Caco-2 (cell line): ENCODE results near the gene ZNF394. TPM values are rescaled to one million over a fixed set of nuclear protein-coding genes. Genes with fewer than 3 reads are reported as not detected.

ENCODE experiments used
- BruUV-seq: library from RNA; stranded (reverse); fragments of 400-500 nt; replicated peaks from 2 replicates; lab custom pipeline; 2021; lab: Mats Ljungman, UMichigan
- CTCF ChIA-PET: fragments of 300-600 bp; sonication (Branson Sonifier 250); formaldehyde crosslinking; loops from one replicate; lab custom pipeline; 2022; ENCODE audit warnings: antibody characterized with exemption; lab: Charles Lee
- POLR2A ChIA-PET: fragments of 300-600 bp; sonication (Branson Sonifier 250); formaldehyde crosslinking; loops from one replicate; lab custom pipeline; 2022; ENCODE audit warnings: antibody characterized with exemption; lab: Charles Lee
- DNase-seq, 2 experiments: peaks; one replicate each; pipeline versions ENCODE4 v3.0.0 to v3.0.0-alpha.2; 2020 to 2022
- H3K27me3 ChIP-seq: replicated peaks from 2 replicates; pipeline ENCODE4 v1.6.0; 2011; ENCODE audit warnings: low read length; ENCODE audit not compliant: control insufficient read depth, insufficient read depth
- H3K36me3 ChIP-seq: 2 replicates; pipeline ENCODE4 v1.5.1; 2011; ENCODE audit warnings: low read length; ENCODE audit not compliant: control insufficient read depth, insufficient read depth
- H3K4me1 ChIP-seq: fragments of 250-450 bp; sonication (Bioruptor Pico); 2 replicates; pipeline ENCODE4 v1.5.1; 2020; ENCODE audit warnings: mild to moderate bottlenecking
- H3K4me3 ChIP-seq: 2 replicates; pipeline ENCODE4 v1.5.1; 2011; ENCODE audit warnings: low read depth, mild to moderate bottlenecking, control low read depth, low read length
- H3K9me3 ChIP-seq: fragments of 250-450 bp; sonication (Bioruptor Pico); 2 replicates; pipeline ENCODE4 v1.5.1; 2020; ENCODE audit warnings: mild to moderate bottlenecking, moderate library complexity
- H3K27ac Mint-ChIP-seq: one replicate; pipeline ENCODE4 v1.8.0; 2022; ENCODE audit warnings: mixed read lengths; ENCODE audit not compliant: unreplicated experiment
- H3K27me3 Mint-ChIP-seq: one replicate; pipeline ENCODE4 v1.8.0; 2022; ENCODE audit warnings: mixed read lengths; ENCODE audit not compliant: insufficient read depth, unreplicated experiment
- H3K36me3 Mint-ChIP-seq: one replicate; pipeline ENCODE4 v1.8.0; 2022; ENCODE audit warnings: mild to moderate bottlenecking, mixed read lengths; ENCODE audit not compliant: insufficient read depth, unreplicated experiment
- H3K4me1 Mint-ChIP-seq: one replicate; pipeline ENCODE4 v1.8.0; 2022; ENCODE audit warnings: low read depth, mixed read lengths; ENCODE audit not compliant: unreplicated experiment
- H3K4me3 Mint-ChIP-seq: one replicate; pipeline ENCODE4 v1.8.0; 2022; ENCODE audit warnings: mild to moderate bottlenecking, moderate library complexity, mixed read lengths; ENCODE audit not compliant: unreplicated experiment
- H3K9me3 Mint-ChIP-seq: one replicate; pipeline ENCODE4 v1.8.0; 2022; ENCODE audit warnings: mixed read lengths; ENCODE audit not compliant: unreplicated experiment
- intact Hi-C: fragments of 100-400 bp; cut with micrococcal nuclease; formaldehyde crosslinking; loops from one replicate; pipeline ENCODE4 v1.10.0; 2022; ENCODE audit not compliant: unreplicated experiment
- total RNA-seq: library from RNA; stranded (reverse); gene quantifications from 2 replicates; pipeline ENCODE4 v1.2.3, GENCODE V29; 2022
- TF ChIP-seq, protein P1 (sequence below), 2 experiments: fragments of 200-600 bp in 1 of 2; IDR thresholded peaks; 1 replicate in 1 of 2; 2 replicates in 1 of 2; pipeline versions ENCODE4 v1.5.1 to v1.8.0; 2011 to 2022; ENCODE audit warnings: antibody characterized with exemption in 1 of 2, control low read depth in 1 of 2, inconsistent platforms in 1 of 2, low read depth in 1 of 2, low read length in 1 of 2, mild to moderate bottlenecking in 1 of 2, moderate library complexity in 1 of 2; ENCODE audit not compliant: insufficient read depth in 1 of 2, severe bottlenecking in 1 of 2, unreplicated experiment in 1 of 2

ZNF394 gene
- total RNA-seq, 1 experiment from 2014 or later: 31.8 TPM

- Mint-ChIP-seq H3K27ac (peak overlapping the region; percentile 23), H3K4me3 (no peak overlapping the region), H3K9me3 (no peaks in the 10 kb centered on the region), H3K36me3 (peaks cover 93% of the 10 kb centered on the region), H3K27me3 (no peaks in the 10 kb centered on the region), H3K4me1 (peaks cover 10% of the 10 kb centered on the region)
- Histone ChIP-seq H3K9me3 (no peaks in the 10 kb centered on the region), H3K4me3 (no peak overlapping the region), H3K27me3 (no peaks in the 10 kb centered on the region), H3K4me1 (no peaks in the 10 kb centered on the region), H3K36me3 (peaks cover 5% of the 10 kb centered on the region)
- ChIA-PET POLR2A (interaction anchor here (0.6 kb wide), 1 partner anchor 14 kb away, joined by 3 read pairs; no protein-coding TSS in a partner anchor), CTCF (no interaction called here)
- TF ChIP-seq, protein P1, sequence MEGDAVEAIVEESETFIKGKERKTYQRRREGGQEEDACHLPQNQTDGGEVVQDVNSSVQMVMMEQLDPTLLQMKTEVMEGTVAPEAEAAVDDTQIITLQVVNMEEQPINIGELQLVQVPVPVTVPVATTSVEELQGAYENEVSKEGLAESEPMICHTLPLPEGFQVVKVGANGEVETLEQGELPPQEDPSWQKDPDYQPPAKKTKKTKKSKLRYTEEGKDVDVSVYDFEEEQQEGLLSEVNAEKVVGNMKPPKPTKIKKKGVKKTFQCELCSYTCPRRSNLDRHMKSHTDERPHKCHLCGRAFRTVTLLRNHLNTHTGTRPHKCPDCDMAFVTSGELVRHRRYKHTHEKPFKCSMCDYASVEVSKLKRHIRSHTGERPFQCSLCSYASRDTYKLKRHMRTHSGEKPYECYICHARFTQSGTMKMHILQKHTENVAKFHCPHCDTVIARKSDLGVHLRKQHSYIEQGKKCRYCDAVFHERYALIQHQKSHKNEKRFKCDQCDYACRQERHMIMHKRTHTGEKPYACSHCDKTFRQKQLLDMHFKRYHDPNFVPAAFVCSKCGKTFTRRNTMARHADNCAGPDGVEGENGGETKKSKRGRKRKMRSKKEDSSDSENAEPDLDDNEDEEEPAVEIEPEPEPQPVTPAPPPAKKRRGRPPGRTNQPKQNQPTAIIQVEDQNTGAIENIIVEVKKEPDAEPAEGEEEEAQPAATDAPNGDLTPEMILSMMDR (IDR thresholded peaks at IDR 0.05; ENCODE audit: insufficient read depth in 1 of 2, low read depth in 1 of 2, low read length in 1 of 2, severe bottlenecking in 1 of 2, unreplicated experiment in 1 of 2): no peak
- intact Hi-C loops: no loop called here
- no TSS peak for BruUV-seq
- DNase-seq: no peak
These were observed 39.4 kb downstream of the ZNF394 start for GRCh38 chr7:99460651-99461050.

DNA sequence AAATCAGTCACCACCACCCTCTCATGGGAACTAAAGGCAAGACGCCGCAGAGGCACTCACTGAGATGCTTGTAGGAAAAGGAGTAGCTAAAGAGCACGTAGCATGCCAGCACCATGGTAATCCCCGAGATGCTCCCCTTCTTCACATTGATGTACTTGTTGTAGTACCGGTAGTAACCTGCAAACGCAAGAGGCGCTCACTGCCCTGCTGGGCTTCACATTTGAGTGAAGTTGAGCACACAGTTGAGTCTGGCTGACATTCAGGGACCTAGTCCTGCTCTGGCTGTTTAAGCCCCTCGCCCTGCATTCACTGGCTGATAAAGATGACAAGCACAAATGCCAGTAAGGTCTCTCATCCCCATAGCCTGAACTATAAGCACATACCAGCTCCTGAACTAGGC lies 41.0 kb downstream of the ZNF394 start:
- no TSS peak for BruUV-seq
- H3K36me3 Mint-ChIP-seq: peaks cover 98% of the 10 kb centered on the region
- peak; percentile 49 to 59 for DNase-seq

GRCh38 chr7:99457650-99458493 lies 42.2 kb downstream of the ZNF394 start:
- Mint-ChIP-seq H3K27me3 (no peaks in the 10 kb centered on the region), H3K4me1 (peaks cover 22% of the 10 kb centered on the region), H3K27ac (peak overlapping the region; percentile 31), H3K36me3 (peaks cover 100% of the 10 kb centered on the region), H3K4me3 (no peak overlapping the region), H3K9me3 (no peaks in the 10 kb centered on the region)
- POLR2A ChIA-PET: interaction anchor here (0.6 kb wide), 1 partner anchor 42 kb away, joined by 4 read pairs; the partner anchor contains the start of gene ZNF394
- Histone ChIP-seq H3K9me3 (no peaks in the 10 kb centered on the region), H3K36me3 (peaks cover 10% of the 10 kb centered on the region), H3K4me3 (no peak overlapping the region), H3K4me1 (no peaks in the 10 kb centered on the region), H3K27me3 (no peaks in the 10 kb centered on the region)
- BruUV-seq: no TSS peak
- CTCF ChIA-PET: no interaction called here
- intact Hi-C loops: no loop called here
- TF ChIP-seq, protein P1 (IDR thresholded peaks at IDR 0.05; ENCODE audit: insufficient read depth in 1 of 2, low read depth in 1 of 2, low read length in 1 of 2, severe bottlenecking in 1 of 2, unreplicated experiment in 1 of 2): no peak
- no peak for DNase-seq

More for the DNA sequence above, 41.0 kb downstream of the ZNF394 start:
- H3K27me3 Mint-ChIP-seq: no peaks in the 10 kb centered on the region
- TF ChIP-seq, protein P1 (IDR thresholded peaks at IDR 0.05; ENCODE audit: insufficient read depth in 1 of 2, low read depth in 1 of 2, low read length in 1 of 2, severe bottlenecking in 1 of 2, unreplicated experiment in 1 of 2): peak; percentile 37 to 43
- Histone ChIP-seq H3K27me3 (no peaks in the 10 kb centered on the region), H3K4me3 (no peak overlapping the region), H3K4me1 (no peaks in the 10 kb centered on the region), H3K9me3 (no peaks in the 10 kb centered on the region), H3K36me3 (peaks cover 7% of the 10 kb centered on the region)
- POLR2A ChIA-PET: no interaction called here
- CTCF ChIA-PET: no interaction called here
- peak overlapping the region; percentile 51 for H3K27ac Mint-ChIP-seq
- H3K9me3 Mint-ChIP-seq: no peaks in the 10 kb centered on the region
- intact Hi-C loops: no loop called here
- no peak overlapping the region for H3K4me3 Mint-ChIP-seq
- H3K4me1 Mint-ChIP-seq: peaks cover 16% of the 10 kb centered on the region
